Measurements from ENCODE around the gene PTMA.
A peak's percentile ranks its signal among the peaks of the same experiment; 100 is the strongest.
"Not testable (repeated sequence)": the region's sequence is repeated elsewhere in the genome, so short reads cannot be mapped to it uniquely, and the experiment has no call there.

The PTMA gene

DNA sequence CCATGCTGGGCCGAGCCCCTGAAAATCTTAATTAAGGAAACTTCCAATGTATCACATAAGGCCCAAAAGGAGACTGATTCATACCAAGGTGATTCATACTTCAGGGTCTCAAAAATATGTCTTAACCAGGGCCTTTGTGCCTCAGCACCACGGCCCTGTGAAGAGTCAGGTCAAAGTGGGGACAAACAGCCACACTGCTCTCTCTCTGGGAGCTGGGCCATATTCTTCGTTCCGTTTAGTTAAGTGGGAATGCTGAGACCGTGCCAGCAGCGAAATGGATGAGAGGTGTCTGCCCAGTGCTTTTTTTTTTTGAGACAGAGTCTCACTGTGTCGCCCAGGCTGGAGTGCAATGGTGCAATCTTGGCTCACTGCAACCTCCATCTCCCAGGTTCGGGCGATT is 9.3 kb upstream of the PTMA start:
- DNase-seq: no peak

DNA sequence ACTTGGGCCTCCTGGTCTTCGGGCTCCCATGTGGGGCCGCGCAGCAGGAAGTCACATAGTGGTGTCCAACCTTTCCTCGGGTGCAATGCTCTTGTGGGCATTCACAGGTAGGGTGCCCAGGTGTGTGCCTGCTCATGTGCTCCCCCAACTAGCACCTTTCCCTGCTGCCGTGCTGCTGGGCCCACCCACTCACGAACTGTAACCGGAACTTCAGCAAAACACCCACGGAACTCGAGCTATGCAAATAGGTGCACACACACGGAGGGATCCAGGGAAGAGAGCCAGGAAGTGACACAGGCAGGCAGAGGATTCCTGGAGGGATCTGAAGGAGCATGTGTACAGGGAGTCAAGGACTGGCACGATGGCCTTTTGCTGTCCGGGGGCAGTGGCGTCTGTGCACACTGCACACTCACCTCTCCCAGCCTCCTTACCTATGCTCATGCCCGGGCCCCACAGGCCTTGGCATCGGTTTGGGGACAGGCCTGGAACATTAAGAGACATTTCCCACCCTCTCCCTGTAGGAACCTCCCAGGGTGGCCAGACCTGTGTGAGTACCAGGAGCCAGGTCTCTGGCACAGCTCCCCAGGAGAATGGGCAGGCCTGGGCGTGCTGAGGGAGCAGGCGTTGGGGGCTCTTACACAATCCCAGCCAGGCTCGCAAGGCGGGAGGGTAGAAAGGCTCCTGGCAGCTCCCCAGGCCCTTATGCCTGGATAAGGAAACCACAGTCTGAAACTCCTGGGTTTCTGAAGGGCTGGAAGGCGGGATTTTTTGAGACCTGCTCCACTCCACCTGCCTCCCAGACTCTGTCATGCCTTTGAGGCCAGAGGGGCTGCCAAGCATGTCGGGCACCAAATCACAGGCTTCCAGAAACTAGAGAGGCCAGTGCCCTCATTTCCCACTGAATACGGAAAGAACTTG is 6.6 kb upstream of the PTMA start:
- DNase-seq: peak; percentile 83

DNA sequence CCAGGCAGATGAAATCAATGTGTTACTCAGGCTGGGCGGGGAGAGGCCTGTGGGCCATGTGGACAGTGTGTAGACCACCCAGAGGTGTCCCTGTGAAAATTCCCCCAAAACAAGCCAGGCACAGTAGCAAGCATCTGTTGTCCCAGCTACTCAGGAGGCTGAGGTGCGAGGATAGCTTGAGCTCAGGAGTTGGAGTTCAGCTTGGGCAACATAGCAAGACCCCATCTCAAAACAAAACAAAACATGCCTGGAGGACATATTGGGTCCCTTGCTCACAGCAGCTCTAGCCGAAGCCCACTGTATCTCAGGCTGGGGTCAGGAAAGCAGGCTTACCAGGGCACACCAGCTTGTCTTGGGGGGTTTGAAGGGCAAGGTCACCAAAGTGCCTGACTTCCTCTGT is 4.3 kb upstream of the PTMA start:
- no peak for DNase-seq

DNA sequence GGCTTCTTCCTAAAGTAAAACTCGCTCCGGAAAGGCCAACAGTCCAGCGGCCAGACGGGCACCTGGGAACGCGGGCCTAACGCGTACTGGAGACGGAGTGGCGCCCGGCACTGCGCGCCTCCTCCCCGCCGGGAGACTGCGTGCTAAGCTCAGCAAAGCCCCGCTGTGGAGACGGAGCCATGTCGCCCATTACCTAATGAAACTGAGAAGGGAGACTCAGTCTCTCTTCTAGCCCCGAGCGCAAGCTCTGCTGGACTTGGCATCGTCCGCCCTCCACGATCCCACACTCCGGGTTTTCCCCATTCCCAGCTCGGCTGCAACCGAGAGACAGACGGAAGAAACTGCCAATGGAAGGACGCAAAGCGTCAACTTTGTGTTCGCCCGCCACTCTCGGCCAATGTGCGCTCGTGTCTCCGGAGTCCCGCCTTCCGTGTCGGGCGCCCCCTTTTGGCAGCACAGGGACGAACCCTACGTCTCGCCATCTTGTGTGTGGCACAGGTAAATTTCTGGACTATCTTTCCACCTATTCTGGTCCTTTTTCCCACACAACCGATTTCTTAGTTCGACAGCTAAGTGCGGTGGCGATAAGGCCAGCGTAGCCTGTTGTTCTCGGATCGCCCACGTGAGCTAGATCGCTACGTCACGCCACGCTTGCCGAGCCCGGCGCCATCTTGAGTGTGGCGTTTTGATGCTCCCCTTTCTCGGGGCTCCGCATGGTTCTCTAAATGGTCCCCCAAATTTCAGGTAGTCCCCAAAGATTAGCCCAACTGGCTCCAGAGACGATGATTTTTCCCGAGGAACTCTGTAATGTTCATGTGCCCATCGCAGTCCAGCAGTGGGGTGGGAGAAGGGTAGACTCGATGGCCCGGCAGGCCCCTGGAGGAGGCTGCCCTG is 1.3 kb upstream of the PTMA start:
- DNase-seq: peak; percentile 97

DNA sequence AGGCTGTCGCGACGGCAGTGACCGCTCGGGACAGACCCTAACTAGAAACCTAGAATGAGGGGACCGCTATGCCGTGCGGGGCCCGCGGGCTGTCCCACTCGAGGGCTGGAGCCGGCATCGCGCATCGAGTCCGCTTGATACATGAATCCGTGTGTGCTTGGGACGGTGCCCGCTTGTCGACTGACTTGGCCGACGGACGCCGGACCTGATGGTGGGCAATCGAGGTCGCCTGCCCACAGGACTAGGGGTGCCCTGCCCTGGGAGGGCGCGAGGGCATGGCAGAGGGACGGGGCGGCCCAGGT is 749 bp upstream of the PTMA start:
- DNase-seq: peak; percentile 56

DNA sequence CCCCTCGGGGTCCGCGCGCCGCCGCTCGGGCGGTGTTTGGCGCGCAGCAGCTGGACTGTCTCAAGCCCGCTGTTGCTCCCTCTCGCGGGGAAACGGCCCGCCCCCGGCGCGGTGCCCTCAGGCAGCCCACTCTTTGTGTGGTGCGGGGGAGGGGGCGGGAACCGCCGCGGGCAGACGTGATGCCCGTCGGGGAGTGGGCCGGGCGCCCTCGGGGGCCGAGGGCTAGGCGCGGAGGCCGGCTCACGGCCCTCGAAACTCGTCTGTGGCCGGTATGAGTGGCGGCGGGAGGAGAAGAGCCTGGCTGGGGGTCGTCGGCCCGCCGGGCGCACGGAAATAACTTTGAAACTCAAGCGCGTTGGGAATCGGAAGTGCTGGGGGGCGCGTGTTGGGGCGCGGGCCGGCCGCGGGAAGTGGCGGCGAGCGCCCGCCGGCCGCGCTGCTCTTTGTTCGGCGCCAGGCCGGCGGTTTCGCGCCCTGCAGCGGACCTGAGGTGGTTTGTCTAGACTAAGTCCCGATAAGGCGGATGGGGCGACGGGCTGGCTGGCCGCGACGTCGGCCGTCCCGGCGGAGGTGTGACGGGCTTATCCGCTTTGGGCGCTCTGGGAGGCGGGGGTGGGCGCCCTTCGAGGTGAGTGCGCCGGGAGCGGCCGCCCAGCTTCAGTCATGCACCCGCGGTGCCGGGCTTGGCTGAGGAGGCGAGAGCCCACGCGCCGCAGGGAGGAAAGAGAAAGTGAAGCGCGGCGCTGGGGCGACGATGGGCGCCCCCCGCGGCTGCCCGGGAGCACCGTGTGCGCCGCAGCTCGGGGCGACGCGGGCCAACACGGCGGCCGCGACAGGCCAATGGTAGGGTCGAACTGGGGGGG is 679 bp downstream of the PTMA start:
- DNase-seq: no peak

DNA sequence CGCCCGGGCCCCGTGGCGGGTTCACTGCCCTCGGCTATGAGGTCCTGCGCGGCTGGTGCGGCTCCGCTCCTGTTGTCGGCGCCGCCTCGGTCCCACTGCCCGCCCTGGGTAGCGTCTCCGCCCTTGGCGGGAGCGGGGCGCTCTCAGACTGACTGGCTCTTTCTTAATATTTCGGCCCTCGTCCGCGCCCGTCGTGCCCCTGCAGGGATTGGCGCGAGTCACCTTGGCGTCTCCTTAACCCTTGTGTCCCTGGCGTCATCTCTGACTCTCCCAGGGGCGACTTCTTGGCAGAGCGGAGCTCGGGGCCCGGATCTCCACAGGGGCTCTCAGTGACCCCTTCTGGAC is 1.3 kb downstream of the PTMA start:
- DNase-seq: no peak

DNA sequence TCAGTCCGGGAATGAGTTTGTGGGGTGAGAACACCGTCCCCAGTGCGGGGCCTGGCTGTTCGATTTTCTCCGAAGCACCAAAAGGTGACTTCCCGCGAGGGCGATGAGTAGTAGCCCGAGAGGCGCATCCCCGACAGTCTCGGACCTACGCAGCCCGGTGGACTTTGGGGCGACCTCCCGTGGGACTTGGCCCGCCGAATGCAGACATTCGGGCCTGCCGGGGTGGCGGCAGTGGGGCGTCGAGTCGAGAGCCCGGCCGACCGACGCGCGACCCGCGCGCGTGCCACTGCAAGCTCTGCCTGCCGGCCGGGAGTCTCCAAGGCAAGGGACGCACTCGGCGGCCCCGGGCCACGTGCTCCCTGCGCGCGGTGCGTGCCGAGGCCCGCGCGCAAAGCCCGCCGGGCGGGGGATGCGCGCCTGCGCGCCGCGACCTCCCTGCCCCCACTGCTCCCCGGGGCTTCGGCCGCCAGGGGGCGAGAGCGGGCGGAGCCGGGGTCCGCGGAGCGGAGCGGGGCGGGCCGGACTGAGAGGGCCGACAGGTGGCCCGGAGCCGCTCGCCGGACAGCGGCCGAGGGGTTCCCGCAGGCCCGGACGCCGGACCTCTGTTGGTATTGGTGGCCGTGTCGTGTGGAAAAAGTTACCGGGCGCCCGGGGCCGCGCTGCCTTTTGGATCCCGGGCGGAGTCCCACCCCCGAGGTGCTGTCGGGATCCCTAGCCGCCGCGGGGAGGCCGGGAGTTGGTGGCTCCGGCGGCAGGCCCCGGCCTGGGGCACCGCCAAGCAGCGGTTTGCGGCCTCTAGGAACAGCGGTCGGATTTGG is 1.9 kb downstream of the PTMA start:
- DNase-seq: peak; percentile 21

DNA sequence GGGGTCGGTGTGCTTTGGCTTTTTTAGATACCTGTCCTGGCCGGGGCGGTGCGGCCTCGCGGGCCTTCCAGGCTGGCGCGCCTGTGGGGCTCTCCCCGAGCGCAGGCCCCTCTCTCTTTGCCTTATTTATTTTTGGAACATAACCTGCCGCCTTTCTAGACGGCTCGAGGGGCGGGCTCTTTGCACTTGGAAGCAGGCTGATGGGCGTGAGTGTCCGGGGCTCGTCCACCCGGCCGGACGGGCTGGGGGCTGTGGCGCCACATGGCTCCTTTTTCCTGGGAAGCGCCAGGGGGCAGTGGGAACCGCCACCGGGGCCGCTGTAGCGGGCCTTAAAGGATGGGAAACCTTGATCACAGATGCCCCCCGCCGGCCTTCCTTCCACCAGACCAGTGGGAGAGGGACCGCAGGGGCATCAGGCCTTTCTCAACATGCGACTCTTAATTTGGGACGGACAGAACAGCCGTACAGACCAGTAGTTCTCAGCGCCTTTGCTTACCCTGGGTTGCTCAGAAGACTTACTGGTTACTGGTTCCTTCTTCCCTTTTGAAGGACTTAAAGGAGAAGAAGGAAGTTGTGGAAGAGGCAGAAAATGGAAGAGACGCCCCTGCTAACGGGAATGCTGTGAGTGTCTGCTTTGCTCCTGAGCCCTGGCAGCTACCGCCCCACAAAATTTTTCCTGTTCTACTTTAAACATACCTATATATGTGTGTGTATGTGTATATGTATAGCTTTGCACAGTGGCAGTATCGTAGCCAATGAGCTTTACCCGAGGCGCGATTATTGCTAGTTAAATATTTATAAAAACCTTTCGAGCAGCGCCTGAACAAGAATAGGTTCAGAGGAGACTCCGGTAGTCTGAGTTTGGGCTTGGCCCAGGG is 2.7 kb downstream of the PTMA start:
- no peak for DNase-seq

DNA sequence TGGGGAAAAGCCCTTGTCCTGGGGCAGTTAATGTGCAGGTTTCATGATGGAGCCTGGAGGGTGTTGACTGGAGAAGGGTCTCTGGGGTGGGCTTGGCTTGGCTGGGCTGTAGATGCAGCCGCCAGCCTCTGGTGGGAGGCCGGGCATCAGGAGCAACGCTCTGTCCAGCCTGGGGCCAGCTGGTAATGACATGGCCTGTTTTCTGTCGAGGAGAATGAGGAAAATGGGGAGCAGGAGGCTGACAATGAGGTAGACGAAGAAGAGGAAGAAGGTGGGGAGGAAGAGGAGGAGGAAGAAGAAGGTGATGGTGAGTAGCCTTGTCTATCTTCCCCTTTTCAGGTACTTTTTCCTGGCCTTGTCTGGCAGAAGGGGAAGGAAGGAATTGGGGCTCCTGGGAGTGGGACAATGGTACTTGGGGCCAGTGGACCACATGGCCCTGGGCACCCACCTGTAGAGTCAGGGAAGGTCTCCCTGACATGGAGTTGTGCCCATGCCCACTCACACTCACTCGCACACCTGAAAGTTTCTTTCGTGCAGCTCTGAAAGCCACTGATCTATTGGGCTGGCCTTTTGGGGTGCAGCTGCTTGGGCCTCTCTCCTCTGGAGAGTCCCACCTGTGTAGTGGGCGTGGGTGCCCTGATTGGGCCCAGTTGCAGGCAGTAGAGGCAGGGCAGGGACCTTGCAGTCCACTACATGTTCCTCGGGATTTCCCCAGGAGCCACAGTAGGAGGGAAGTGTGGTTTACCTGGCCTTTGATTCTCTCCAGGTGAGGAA is 3.5 kb downstream of the PTMA start:
- DNase-seq: no peak

DNA sequence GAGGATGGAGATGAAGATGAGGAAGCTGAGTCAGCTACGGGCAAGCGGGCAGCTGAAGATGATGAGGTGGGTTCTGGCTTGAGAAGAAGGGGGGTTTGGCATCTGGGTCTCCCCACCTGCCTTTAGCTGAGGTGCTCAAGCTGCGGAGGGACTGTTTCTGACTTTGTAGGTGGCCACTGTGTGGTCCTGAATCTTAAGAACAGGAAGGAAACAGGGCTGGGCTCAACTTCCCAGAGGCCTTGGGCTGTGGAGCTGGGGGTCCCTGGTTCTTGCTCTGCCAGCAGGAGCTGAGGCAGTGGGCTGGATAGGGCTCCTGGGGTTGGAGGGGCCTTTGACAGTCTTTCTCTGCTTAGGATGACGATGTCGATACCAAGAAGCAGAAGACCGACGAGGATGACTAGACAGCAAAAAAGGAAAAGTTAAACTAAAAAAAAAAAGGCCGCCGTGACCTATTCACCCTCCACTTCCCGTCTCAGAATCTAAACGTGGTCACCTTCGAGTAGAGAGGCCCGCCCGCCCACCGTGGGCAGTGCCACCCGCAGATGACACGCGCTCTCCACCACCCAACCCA is 4.2 kb downstream of the PTMA start:
- DNase-seq: not testable (repeated sequence)

DNA sequence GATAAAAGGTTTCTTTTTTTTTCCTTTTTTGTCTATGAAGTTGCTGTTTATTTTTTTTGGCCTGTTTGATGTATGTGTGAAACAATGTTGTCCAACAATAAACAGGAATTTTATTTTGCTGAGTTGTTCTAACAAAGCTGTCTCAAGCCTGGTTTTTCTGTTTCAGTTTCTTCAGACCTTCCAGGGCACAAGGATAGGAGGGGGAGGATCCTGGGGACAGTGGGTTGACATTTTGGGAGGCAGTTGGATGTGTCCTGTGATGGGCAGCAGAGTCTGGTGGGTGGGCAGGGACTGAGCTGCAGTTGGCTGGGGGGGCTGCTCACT is 5.0 kb downstream of the PTMA start:
- DNase-seq: not testable (repeated sequence)

DNA sequence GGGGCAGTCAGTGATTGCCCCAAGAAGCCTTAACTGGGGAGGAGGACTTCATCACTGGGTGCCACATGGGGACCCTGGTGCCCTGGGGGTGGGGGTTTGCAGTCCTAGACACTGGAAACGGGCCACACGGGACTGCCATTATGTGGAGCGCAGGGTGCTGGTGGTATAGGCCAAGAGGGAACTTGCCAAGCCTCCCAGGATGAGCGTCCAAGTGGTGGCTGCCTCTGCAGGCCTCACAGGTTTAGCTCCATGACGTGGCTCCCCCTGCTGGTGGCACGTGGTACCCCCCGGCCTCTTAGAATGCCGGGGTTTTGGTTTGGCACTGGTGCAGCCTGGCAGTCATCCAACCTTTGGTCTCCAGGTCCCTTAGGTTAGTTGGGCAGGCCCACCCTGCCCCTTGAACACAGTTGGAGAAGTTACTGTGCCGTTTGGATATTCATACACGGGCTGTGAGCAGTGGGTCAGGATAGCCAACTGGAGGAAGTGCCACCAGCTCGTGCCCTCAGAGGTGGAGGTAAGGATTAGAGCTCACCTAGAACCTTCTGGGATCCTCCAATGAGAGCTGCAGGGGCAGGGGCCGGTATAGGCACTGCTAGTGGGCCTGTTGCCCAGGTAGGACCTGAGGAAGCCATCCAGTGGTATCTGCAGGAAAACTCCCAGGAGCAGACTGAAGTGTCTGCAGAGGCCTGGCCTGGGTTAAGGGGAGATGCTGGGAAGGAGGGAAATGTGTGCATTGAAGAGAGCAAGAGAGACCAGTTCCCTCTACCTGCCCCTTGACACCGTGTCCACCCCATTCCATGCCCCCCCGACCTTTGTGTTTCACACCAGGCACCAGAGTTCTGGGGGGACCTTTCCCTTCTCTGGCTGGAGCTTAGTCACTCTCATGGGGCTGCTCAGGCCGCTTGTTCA is 5.7 kb downstream of the PTMA start:
- DNase-seq: peak; percentile 94

DNA sequence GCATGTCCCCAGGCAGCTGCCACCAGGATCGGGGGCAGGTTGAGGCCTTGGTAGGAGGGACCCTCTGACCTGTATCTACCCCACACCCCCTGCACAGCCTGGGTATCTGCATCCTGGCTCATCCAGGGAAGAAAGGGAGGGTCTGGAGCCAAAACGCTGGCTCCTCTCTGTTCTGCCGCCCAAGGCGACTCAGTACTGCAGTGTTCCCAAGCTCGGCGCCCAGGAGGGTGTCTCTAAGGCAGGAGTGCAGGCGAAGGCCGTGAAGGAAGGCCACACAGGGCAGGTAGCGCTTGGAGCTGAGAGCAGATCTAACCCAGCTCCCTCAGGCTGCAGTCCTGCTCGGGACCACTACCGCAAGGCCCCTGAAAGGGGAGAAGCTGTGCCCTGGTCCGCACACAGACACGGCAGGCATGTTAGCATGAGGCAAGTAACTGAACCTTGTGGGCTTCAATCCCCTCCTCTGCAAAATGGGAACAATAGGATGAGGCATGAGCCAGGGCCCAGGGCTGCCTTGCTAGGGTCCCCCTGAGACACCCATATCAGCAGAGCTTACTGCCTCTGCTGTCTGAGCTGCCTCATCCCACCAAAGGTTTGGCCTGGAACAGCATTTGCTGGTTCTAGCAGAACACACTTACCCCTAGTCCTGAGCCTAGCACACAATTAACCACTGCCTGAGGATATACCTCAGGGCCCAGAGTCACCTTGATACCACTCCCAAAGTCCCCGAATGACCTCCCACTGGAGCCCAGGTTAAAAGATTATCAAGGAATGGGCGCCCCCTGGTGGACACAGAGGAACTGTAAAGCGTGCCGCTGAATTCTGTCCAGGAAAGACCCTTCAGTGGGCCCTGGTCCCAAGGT is 6.5 kb downstream of the PTMA start:
- DNase-seq: peak; percentile 89

DNA sequence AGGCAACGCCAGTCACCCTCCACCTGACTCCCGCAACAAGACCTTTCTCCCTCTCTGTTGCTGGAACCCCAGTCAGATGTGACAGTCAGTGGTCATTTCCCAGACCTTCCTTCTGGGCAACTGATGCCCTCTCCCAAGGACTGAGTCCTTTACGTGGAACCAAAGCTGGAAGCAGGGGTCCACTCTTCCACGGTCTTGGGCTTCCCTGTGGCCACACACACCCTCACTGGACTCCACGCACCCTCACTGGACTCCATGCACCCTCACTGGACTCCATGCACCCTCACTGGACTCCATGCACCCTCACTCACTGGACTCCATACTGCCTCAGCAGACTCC is 7.1 kb downstream of the PTMA start:
- no peak for DNase-seq

DNA sequence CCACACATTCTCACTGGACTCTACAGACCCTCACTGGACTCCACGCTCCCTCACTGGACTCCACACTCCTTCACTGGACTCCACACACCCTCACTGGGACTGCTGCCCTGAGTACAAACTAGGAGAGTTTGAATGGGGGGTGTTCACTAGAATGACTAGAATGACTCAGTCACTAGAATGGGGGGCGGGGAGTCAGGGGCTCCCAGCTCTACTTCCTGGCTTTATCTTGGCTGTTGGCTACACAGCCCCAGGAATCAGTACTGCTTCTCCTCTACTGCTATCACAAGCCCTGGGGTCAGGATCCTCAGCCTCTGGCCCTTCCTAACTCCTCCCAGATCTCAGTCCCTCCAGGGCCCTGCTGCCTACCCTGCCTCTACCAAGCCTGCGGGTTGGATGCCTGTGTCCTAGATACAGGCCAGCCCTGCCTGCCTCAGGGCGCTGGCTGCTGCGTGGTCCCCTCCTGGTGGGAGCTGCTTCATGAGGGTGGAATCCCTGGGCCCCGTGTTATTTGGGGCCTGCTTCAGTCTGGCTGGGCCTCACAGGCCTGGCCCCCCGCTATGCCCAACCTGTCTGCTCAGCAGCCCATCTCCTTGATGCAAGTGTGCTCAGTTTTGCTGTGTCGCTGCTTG is 7.8 kb downstream of the PTMA start:
- no peak for DNase-seq

DNA sequence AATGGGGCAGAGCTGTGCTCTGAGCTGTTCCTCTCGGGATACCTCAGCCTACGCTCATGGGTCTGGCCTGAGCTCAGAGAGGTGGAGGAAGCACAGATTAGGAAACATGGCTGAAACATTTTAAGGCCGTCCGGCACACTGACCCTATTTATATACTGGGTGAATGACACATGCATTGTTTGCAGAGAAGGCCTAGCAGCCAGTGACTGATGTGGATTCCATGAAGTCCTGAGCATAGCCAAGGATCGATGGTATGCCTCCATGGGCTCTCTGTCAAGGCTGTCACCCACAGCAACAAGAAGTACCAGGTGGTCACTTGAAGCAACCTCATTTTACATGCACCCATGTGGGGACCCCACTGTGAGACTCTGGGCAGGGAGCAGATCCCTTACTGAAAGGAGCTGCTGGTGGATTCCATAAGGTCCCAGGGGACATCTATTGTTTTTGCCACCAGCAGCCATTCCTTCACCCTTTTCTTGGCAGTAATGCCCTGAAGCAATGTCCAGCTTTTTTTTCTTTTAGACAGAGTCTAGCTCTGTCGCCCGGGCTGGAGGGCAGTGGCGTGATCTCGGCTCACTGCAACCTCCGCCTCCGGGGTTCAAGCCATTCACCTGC is 8.4 kb downstream of the PTMA start:
- no peak for DNase-seq
